Eye (tissue), 1 donor: ENCODE data around the gene CLCNKA.
"Not testable (repeated sequence)": the region's sequence is repeated elsewhere in the genome, so short reads cannot be mapped to it uniquely, and the experiment has no call there.

Experiments
- DNase-seq: peaks from one replicate; pipeline ENCODE4 v3.0.0-alpha.2; 2015

The CLCNKA gene

GRCh38 chr1:16043950-16044349 is 22.1 kb downstream of the CLCNKA start:
- no peak for DNase-seq

- no peak for DNase-seq
Observed at GRCh38 chr1:16046842-16047241, 25.0 kb downstream of the CLCNKA start.

GRCh38 chr1:16047791-16048475 is 26.1 kb downstream of the CLCNKA start:
- DNase-seq: no peak

- peak; percentile 92 for DNase-seq
Observed at GRCh38 chr1:16048573-16049189, 26.8 kb downstream of the CLCNKA start.

- DNase-seq: no peak
Observed at GRCh38 chr1:16050328-16050727, 28.5 kb downstream of the CLCNKA start.

GRCh38 chr1:16051039-16051438 is 29.2 kb downstream of the CLCNKA start:
- no peak for DNase-seq

GRCh38 chr1:16051949-16052348 is 30.1 kb downstream of the CLCNKA start:
- not testable (repeated sequence) for DNase-seq

- no peak for DNase-seq
Observed at GRCh38 chr1:16053781-16054502, 32.1 kb downstream of the CLCNKA start.

GRCh38 chr1:16054598-16055540 is 33.0 kb downstream of the CLCNKA start:
- no peak for DNase-seq

- DNase-seq: peak; percentile 96
Observed at GRCh38 chr1:16055613-16056520, 34.0 kb downstream of the CLCNKA start.

- DNase-seq: not testable (repeated sequence)
Observed at GRCh38 chr1:16056521-16056912, 34.7 kb downstream of the CLCNKA start.

GRCh38 chr1:16057314-16057915 is 35.6 kb downstream of the CLCNKA start:
- DNase-seq: not testable (repeated sequence)

- DNase-seq: not testable (repeated sequence)
Observed at GRCh38 chr1:16058394-16059120, 36.7 kb downstream of the CLCNKA start.

- no peak for DNase-seq
Observed at GRCh38 chr1:16061266-16061665, 39.4 kb downstream of the CLCNKA start.

- DNase-seq: not testable (repeated sequence)
Observed at GRCh38 chr1:16061989-16062686, 40.3 kb downstream of the CLCNKA start.

GRCh38 chr1:16062687-16063075 is 40.8 kb downstream of the CLCNKA start:
- DNase-seq: not testable (repeated sequence)

- DNase-seq: no peak
Observed at GRCh38 chr1:16063226-16063829, 41.5 kb downstream of the CLCNKA start.

GRCh38 chr1:16063921-16064320 is 42.1 kb downstream of the CLCNKA start:
- DNase-seq: no peak

GRCh38 chr1:16064536-16065268 is 42.9 kb downstream of the CLCNKA start:
- DNase-seq: no peak
